GM21529 (cell line): ENCODE results near the gene TOB2.
"Not testable (repeated sequence)": the region's sequence is repeated elsewhere in the genome, so short reads cannot be mapped to it uniquely, and the experiment has no call there.

Source experiments
- ATAC-seq: cut with Tn5 transposase; IDR thresholded peaks from one replicate; pipeline ENCODE4 v1.9.1; 2021; ENCODE audit not compliant: unreplicated experiment

Gene TOB2

DNA sequence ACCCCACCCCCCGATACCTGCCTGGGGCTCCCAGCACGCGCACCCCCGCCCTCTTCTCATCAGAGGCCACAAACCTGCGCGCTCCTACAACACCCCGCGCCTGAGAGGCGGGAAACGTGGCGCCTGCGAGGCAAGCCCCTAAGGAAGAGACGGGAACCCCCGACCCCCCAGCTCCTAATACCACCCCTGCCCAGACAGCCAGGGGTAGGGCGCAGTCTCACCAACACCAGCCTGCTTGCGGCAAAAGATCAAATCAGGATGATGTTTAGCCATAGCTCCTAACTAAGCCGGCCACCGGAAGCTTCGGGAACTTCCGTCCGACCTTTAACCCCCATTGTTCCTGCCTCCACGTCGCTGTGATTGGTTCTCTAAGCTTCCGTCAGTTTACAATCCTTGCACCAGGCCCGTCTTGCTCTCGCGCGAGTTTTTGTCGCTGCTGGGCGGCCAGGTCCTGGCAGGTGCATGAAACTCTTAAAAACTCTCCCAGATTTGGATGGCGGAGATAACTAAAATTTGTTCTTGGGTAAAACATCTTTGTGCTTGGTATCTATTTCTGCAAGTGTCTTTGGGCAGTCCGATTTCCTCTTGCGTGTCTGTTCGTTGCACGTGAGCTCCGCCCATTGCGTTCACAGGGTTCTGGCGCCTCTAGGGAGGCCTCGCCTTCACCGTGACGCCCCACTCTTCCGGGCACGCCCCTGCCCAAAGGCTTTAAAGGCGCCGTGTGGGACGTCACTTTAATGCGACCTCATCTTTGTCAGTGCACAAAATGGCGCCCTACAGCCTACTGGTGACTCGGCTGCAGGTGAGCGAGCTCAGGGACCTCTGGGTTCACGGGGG, 22.0 kb upstream of the TOB2 start, which contains the start of the genes ACO2 and PHF5A:
Gene ACO2 (plus strand): TSS at position 737 of the 837 bp plus-strand sequence. CDS start 30 bp downstream, at position 767.
Gene PHF5A (minus strand): TSS at position 312 of the 837 bp plus-strand sequence. CDS start 39 bp downstream, at position 273.
- ATAC-seq: peak; percentile 83

- ATAC-seq: no peak
Observed at GRCh38 chr22:41461901-41462300, 15.3 kb upstream of the TOB2 start.

GRCh38 chr22:41460071-41460470, 13.5 kb upstream of the TOB2 start:
- not testable (repeated sequence) for ATAC-seq

DNA sequence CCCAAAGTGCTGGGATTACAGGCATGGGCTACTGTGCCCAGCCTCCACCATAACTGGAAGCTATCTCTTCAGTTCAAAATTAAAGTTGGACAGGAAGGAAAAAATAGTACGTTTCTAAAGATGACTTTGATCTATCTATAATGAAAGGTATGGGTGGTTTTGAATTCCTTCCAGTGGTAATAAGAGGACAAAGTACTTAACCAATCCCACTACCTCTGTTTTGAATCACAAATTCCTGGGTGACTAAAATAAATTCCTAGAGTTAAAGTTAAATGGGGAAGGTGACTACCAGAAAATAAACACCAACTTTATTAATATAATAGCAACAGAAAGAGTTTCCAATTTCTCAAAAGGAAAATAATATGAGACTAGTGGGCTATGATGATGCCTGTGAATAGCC, 12.8 kb upstream of the TOB2 start:
- no peak for ATAC-seq

GRCh38 chr22:41458161-41458728, 11.6 kb upstream of the TOB2 start:
- ATAC-seq: no peak

DNA sequence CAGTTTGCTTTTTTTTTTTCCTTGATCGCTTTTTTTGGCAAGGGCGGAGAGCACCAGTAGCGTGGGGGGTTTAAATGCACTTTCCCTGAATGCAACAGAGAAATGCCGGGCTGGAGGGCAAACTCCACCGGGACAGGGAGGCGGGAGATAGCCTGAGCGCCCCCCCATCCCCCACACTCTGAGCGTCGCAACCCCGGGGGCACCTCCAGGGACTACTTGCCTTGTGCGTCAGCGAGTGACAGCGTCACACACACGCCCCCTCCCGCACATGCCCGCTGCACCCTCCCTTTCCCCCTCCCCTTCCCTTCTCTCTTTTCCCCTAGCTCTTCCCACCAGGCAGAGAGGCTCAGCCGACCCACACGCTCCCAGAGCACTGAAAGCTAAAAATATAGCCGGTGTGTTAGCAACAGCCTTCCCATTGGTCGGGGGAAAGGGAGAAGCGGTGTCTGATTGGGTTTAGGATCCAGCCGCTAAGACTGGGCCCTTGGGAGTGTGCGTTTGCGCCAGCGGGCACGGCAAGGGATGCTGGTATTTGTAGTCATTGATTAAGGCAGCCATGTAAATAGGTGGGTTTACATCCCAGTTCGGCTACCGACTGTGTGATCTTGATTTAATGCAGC, 1.7 kb upstream of the TOB2 start:
- ATAC-seq: peak; percentile 49

DNA sequence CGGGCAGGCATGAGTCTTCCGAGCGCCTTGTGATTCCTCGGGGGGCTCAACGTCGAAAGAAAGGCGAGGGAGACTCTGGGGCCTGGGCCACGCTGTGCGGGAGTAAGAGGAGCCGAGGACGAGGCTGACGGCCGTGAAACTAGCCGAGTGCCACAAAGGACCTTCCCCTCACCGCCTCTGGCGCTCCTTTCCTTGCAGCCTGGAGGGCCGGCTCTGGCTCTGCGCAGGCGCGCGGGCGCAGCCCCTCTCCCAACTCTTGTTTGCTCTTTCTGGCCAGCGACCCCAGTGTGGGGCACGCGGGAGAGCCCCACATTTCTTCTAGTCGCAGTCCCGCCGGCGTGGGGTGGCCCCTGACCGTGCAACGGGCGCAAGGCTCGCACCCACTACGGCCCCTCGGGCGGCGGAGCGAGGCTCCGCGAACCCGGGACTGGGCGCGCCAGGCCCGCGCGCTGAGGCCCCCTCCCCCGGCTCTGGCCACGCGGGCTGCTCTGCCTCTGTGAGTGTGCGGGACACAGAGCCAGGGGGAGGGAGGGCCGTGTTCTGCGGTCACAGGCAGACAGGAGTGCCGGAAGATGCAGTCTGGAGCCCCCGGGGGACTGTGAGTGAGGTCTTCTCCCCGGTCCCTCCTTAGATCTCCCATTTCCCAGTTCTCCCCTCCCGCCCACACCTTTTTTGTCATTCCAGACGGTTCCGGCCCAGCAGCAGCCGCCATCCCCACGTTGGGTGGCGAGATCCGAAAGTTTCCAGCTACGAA, 1.0 kb upstream of the TOB2 start:
- ATAC-seq: no peak

DNA sequence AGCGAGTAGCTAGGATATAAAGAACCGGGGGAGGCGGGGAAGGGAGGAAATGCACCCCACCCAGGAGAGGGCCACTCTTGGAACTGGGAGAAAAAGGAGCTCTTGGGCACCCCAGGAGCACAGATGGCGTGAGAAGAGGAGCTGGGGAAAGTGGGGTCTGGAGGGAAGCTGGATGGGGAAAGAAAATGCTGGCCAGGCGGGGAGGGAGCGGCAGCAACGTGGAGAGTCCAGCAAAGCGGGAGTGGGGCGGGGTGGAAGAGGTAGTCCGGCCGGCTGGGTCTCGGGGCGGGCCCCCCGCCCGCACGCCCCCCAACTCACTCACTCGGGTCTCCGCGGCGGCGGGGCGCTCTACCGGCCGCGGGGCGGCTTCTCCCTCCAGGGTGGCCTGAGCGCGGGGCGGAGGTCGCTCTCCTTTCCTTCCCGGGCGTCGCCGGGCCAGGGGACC, 522 bp downstream of the TOB2 start:
- no peak for ATAC-seq

DNA sequence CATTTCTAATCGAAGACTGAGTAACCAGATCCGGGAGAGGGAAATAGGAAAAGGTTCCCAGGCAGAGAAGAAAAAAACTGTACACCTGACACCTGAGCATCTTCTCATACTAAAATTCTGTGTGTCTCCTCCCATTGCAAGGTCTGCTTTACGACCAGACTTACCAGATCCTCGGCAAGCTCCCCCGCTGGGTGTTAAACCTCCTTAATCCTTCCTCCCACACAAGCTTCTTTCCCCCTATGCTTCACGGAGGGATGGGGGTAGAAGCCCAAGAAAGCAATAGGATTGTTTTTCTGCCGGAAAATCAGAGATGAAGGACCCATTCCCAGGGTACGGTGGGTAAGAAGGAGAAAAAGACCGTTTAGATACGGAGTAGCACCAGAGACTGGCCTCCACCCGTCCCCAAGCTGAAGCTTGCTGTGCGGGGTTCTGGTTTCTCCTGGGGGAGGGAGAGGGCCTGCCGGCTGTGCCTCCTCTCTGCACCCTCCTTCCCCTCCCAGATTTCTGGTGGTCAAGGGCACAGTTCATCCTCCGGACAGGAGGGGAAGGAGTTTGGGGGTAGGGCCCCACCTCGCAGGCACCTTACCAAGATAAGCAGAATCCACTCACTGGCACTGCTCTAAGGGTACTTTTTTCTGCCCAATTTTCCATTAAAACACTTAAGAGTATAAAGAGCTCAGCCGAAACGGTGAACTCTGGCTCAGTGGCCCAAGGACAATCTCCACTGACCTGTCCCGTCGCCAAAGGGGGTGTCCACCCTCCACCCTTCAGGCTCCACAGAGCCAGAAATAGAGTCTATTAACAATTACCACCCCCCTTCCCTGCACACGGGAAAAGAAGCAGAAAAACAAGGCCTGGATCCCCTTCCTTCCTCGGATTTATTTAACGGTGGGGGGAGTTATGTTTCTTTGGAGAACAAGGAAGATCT, 1.2 kb downstream of the TOB2 start:
- ATAC-seq: no peak

DNA sequence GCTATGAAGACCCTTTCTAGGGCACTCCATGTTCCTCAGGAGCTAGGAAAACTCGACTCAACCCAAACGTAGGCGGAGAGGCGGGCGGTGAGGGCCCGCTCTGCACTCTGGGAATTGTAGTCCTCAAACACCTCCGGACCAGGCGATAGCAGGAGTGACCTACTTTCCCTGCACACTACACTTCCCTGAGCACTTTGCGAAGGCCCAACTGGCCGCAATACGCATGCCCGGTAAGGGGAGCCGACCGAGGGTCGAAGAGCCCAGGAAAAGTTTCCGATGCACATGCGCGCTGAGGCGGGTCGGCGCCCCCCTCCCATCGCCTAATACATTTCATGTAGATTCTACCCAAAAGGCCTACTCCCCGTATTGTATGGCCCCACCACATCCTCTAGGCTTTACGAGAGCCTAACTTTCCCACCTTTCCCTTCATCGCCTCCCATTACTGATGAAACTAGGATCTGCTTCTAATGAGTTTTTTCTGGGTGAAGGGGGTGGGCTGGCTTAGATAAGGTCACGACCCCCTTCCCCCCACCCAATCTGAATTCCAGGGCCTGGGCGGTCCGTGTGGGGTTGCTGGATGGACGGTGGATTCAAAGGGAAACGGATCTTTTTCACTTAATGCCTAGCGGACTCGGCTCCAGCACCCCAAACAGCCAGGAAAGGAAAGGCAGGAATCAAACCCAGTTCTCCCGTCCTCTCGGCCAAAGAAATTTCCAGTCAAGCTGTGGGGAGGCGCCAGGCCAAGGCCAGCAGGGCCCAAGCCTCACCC, 2.1 kb downstream of the TOB2 start:
- peak; percentile 44 for ATAC-seq

DNA sequence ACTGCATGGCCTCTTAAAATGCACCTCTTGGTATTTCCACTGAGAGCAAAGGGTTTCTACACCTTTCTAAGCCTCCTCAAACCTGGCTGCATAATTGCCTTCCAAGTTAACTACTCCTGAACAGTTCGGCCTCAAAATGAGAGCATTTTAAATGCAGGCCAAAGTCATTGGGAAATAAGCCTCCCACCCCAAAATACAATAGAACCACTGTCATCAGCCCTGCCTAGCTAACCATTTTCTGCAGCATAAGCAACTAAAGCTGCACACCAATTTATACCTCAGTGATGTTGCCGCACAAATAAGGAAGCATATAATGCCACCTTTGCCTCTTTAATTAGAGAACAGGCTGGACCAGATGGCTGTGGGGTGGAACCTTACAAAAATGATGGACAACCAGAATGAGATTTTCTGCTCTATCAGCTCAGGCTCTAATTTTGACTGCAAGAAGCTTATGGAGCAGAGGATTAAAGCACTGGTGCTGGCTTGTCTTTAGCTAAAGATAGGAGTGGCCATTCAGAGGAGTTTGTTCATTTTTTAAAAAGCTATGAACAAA, 4.3 kb downstream of the TOB2 start:
- ATAC-seq: no peak

- ATAC-seq: not testable (repeated sequence)
Observed at GRCh38 chr22:41440511-41440910, 6.1 kb downstream of the TOB2 start.

DNA sequence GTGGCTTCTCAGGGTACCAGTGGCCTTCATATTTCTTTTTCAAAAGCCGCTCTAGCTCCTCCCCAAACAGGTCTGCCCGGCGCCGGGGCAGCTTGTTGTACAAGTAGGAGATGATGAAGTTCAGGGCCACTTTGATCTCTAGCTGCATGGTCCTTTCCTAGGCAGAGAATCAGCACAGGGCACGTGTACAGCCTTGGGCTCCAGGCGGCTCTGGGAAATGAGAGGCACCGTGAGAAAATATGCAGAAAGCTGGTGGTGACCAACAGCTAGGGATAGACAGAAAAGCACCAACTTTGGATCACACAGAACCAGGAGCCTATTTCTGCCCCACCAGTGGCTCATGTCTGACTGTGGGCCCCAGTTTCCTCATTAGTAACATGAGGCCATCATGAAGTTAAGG, 9.4 kb downstream of the TOB2 start:
- ATAC-seq: no peak

DNA sequence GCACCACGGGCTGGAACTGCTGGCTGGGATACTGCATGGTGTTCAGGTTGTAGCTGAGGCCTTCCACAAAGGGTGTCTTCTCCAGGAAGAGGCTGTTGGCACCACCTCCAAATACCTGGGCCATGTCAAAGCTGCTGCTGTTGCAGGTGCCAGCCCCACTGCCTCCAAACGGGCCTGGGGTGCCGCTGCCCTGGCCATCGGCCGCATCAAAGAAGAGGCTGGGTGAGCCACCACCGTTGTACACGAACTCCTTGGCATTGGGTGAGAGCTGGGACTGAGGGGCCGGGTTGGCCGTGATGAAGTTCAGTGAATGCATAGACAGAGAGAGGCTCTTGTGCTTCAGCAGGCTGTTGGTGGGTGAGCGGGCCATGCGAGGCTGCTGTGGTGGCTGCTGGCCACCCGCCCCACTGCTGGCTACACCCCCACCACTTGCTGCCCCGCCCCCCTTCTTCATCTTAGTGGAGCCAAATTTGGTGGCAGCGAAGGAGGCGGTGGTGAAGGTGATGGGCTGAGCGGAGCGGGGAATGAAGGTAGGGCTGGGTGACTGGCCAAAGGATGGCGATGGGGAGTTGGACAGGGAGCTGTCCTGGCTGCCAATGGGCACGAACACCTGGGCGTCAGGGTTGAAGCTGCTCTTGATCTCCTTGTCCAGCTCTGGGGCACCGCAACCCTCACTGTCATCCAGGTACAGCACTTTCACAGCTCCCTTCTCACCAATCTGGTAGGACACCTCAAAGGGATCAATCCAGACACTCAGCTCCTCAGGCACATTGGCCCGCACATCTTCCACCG, 10.1 kb downstream of the TOB2 start:
- no peak for ATAC-seq

GRCh38 chr22:41435560-41435959, 11.0 kb downstream of the TOB2 start:
- ATAC-seq: no peak

GRCh38 chr22:41434361-41435003, 12.1 kb downstream of the TOB2 start:
- not testable (repeated sequence) for ATAC-seq

GRCh38 chr22:41433480-41433879, 13.1 kb downstream of the TOB2 start:
- ATAC-seq: not testable (repeated sequence)

- ATAC-seq: no peak
Observed at GRCh38 chr22:41431656-41432055, 14.9 kb downstream of the TOB2 start.
